HG03108 (cell line): Measurements from ENCODE around the gene APOF.
A peak's percentile ranks its signal among the peaks of the same experiment; 100 is the strongest.
"Not testable (repeated sequence)": the region's sequence is repeated elsewhere in the genome, so short reads cannot be mapped to it uniquely, and the experiment has no call there.

Source experiments
- ATAC-seq: cut with Tn5 transposase; IDR thresholded peaks from one replicate; pipeline ENCODE4 v1.9.1; 2021; ENCODE audit warnings: moderate library complexity; ENCODE audit not compliant: unreplicated experiment

APOF gene

GRCh38 chr12:56333679-56334489 is 28.8 kb downstream of the APOF start, which contains the start of gene PAN2:
TSS of gene PAN2 (minus strand) at chr12:56334000. CDS start at chr12:56333094, 906 bp downstream.
- ATAC-seq = peak; percentile 94

GRCh38 chr12:56333197-56333678 is 29.4 kb downstream of the APOF start:
- no peak for ATAC-seq

GRCh38 chr12:56332512-56333196 is 30.0 kb downstream of the APOF start:
- ATAC-seq = no peak

GRCh38 chr12:56330936-56331490 is 31.6 kb downstream of the APOF start:
- no peak for ATAC-seq

GRCh38 chr12:56326533-56326932 is 36.1 kb downstream of the APOF start:
- ATAC-seq = no peak

GRCh38 chr12:56326126-56326525 is 36.5 kb downstream of the APOF start:
- no peak for ATAC-seq

- no peak for ATAC-seq
These were observed 38.5 kb downstream of the APOF start for GRCh38 chr12:56324206-56324605.

GRCh38 chr12:56321610-56322009 is 41.0 kb downstream of the APOF start:
- ATAC-seq = not testable (repeated sequence)

GRCh38 chr12:56321027-56321426 is 41.6 kb downstream of the APOF start:
- ATAC-seq = no peak

GRCh38 chr12:56317675-56318074 is 45.0 kb downstream of the APOF start:
- no peak for ATAC-seq

GRCh38 chr12:56315622-56316473 is 46.8 kb downstream of the APOF start, which contains the start of gene CNPY2:
TSS of gene CNPY2 (minus strand) at chr12:56315988. CDS start at chr12:56315217, 771 bp downstream.
- ATAC-seq = peak; percentile 90

- ATAC-seq = no peak
These were observed 47.4 kb downstream of the APOF start for GRCh38 chr12:56315249-56315621.

- ATAC-seq = no peak
These were observed 51.7 kb downstream of the APOF start for GRCh38 chr12:56311003-56311402.
